HG02623 (cell line): ENCODE data around the gene RYR2.

Experiments used
- ATAC-seq: cut with Tn5 transposase; IDR thresholded peaks from one replicate; pipeline ENCODE4 v1.9.1; 2021; ENCODE audit warnings: moderate library complexity; ENCODE audit not compliant: unreplicated experiment

Gene RYR2

DNA sequence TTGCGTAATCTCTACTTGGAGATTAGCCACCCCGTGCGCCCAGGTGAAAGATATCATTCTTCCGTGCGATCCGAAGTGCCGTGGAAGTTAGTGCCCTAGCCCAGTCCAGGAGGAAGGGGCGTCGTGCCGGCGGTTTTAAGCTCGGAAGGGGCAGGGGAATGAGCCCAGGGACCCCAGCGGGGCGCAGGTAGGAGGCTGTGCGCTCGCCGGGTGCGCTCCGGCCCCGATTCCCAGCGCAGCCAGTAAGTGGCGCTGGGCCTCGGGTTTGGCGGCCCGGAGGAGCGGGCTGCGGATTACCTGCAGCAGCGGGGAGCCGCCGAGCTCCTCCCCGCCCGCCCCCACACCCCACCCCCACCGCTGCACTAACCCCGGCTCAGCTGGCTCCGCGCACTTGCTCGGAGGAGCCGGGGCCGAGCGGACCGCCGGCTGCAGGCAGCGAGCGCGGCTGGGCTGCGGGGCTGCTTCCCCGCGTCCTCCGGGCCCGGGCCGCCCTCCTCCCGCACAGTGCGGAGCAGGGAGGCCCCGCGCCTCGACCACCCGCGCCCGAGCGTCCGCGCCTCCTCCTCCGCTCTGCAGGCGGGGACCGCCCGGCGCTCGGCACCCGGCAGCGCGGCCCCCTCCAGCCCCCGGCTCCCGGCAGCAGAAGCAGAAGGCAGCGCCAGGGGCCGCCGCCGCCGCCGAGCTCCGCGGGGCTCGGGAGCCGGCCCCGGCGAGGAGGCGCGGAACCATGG, at the start of gene RYR2:
Gene RYR2 (plus strand): TSS at position 390 of the 731 bp plus-strand sequence. CDS start 338 bp downstream, at position 728.
- ATAC-seq = no peak

DNA sequence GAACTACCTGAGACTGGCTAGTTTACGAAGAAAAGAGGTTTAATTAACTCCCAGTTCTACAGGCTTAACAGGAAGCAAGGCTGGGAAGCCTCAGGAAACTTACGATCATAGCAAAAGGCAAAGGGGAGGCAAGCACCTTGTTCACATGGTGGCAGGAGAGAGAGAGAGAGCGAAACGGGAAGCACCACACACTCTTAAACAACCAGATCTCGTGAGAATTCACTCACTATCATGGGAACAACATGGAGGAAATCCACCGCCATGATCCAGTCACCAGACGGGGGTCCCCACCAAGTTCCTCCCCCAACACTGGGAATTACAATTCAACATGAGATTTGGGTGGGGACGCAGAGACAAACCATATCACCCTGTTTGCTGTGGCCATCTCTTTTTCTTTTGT, 49.5 kb upstream of the RYR2 start:
- no peak for ATAC-seq

DNA sequence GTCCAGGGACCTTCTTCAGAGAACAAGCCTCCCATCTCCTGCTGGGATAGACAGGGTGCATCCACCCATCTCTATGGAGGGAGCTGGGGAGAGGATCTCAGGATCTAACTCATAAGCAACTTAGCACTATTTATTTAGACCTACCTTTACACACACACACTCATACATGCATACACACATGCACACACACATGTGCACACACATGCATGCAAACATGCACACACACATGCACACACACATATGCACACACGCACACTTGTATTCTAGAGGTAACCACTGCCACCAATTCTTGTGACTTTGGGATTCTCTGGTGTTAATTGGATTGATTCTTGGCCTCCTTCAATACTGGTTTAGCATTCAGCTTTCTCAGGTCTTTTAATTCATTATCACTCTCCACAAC, 47.5 kb upstream of the RYR2 start:
- ATAC-seq = no peak

DNA sequence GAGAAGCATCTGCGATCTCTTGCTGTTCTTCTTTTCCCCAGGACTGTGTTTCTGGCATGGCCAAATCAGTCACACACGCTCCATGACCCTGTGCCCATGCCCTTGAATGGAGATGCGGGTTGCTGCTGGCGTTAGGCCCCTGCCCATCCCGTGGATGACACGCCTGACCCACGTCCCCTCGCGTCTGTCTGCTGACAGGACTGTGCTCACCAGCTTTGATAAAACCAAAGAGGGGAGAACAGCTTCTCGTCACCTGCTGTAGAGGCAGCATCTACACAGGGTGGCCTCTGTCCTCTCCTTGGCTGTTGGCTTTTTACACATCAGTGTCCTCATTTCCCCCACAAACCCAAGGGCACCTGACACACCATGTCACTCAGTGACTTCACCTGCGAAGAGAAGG, 44.6 kb upstream of the RYR2 start:
- ATAC-seq = no peak

DNA sequence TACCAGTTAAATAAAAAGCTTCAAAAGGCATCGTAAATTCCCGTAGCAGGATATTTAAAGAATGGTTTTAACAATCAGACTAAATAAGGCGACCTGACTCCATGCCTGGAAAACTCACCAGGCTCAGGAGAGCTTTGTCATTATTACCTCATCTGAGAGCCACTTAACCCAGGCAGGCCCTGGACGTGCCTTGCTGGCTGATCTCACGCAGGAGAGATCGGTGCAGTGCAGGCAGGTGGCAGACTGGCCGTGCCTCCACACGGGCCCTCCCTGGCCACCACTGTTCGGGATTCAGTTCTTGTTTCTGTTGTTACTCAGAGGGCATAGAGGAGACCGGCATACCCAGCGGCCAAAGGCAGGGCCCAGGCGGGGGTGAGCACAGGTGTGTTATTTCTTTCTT, 44.1 kb upstream of the RYR2 start:
- ATAC-seq = no peak

DNA sequence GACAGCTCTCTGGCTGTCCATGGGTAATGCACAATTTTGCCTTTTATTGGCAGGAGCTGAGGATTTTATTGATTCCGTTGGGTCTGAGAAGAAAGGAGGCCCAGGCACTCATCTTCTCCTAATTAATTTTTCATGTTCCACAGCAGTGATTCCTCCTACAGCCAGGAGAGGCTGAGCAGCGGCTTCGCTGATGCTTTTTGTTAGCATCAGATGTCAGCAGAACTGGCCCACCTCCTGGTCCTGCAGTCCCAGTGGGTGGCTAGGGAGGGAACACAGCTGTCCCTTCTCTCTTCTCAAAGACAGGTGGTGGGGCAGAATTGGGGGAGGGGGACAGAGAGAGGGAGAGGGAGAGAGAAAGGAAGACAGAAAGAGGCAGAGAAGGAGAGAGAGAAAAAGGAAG, 43.4 kb upstream of the RYR2 start:
- no peak for ATAC-seq

DNA sequence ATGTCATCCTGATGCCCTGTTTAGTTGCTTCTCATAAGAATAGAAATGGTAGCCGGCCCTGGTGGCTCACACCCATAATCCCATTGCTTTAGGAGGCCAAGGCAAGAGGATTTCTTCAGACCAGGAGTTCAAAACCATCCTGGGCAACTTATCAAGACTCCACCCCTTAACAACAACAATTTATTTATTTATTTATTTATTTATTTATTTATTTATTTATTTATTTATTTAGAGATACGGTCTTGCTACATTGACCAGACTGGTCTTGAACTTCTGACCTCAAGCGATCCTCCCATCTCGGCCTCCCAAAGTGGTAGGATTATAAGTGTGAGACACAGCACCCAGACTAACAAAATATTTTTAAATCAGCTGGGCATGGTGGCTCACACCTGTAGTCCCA, 41.8 kb upstream of the RYR2 start:
- ATAC-seq = no peak

DNA sequence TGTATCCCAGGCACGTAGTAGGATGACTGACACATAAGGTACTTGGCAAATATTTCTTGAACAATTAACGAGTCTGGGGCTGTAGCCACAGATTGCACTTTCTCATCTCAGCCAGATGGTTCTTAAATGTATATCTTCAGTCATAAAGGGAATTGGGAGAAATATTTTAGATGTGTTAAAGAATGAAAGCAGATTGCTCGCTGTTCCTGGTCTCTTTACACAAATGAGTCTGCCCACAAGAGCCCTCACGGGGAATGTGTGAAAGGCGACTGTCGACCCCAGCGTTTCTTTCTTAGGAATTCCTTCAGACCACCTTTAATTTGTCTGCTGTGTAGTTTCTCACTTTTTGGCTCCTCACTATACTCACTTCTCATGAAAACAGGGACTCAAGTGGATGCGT, 38.5 kb upstream of the RYR2 start:
- no peak for ATAC-seq

DNA sequence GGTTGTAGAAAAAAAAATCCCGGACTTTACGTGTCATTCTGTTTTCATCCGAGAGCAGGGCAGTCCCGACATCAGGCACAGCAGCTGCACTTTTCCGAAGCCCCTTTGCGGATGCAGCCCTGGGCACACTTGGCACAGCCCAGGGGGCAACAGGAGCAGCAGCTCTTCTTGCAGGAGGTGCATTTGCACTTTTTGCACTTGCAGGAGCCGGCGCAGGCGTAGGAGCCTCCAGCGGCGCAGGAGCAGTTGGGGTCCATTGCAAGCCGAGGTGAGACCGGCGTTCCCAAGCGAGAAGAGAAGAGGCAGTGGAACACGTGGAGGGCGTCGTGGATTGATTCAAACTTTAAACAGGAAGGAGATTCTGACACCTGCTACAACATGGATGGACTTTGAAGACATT, 37.9 kb upstream of the RYR2 start, which contains the start of gene MT1HL1:
Gene MT1HL1 (minus strand): TSS at position 326 of the 400 bp plus-strand sequence. CDS start 69 bp downstream, at position 257.
- ATAC-seq = no peak

DNA sequence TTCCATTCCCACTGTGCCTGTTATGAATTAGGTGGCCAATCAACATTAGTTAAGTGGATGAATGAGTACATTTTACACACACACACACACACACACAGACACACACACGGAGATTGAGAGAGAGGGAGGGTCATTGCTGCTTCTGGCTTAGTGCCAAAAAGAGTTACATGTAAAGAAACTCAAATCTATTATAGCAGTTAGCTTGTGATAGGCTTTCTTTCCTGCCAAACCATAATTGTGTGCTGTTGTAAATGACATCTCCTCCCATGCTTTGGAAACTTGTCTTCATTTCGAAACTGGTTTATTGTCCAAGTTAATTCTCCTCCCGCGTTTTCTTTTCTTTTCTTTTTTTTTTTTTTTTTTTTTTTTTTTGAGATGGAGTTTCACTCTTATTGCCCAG, 36.3 kb upstream of the RYR2 start:
- ATAC-seq = no peak

DNA sequence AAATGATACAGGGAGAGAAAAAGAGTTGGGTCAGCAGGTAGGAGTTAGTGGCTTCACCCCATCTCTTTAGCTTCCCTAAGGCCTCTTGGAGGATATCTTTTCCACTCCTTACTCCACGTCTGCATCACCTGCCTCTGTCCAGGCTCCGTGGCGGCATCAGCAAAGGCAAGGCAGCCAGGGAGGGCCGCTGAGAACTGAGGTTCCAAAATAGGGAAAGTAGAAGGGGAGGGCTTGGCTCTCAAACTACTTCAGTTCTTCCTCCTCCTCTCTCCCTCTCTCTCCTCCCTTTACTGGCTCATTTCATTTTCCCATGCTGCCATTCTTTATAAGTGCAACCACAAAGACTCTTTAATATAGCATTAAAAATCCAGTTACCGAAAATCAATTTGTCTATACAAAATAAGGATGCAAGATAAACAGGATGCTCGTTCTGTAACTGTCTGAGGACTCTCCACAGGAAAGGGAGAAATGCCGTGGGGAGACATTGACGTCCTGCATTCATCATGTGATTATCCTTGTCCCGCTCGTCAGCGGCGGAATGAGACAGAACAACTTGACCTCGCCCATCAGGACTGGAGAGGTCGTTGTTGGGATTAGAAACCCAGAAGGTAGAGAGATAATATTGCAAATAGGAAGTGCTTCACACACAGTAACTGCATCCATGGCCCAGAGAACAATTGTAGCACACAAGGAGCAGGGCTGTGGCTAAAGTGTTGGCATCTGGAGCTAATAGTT, 34.7 kb upstream of the RYR2 start:
- ATAC-seq = no peak

DNA sequence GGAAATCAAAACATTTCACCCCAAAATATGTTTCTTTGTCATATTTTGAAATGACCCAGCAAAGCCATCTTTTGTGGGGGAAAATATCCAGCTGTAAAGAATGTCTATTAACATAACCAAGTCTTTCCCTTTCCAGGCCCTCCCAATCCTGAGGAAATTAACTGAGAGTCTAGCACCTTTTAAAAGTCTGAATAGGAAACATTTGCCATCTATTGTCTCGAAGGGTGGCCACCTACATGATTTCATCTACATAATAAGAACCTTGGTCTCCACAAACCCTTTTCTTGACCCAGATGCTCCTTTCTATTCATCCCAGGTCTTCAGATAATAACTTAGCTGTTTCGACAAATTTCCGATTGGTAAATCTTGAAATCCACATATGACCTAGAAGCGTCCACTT, 32.4 kb upstream of the RYR2 start:
- no peak for ATAC-seq

DNA sequence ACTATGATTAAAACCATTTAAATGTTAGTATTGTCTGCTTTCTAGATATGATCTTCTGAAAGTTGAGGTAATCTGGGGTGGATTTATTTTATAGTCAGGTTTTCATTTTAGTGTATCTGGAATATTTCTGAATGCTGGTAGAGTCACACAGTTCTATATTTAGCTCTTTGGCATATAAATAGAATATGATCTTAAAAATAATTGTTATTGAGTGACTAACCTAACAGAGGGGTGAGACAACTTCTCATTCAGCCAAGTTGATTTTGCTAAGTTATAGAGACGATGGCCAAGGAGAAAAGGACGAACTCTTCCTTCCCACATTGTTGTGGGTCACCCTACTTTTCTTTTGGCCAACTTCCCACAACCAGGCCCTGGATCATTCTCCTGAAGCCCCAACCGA, 30.6 kb upstream of the RYR2 start:
- ATAC-seq = no peak

DNA sequence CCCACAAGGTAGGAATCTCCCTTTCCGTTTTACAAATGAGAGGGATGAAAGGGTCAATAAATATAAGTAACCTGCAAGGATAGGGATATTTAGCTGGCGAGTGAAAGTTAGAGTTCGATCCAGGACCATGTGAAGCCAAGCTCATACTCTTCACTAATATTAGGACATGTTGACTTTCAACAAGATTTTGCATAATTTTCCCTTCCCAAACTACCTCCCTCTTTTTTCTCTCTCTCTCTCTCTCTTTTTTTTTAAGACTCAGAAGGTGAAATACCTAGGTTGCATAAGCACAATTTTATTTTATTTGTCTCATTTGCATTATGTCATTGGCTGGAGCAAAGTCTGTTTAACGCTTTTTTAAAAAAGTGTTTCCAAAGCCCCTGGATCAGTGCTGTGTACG, 29.6 kb upstream of the RYR2 start:
- no peak for ATAC-seq

DNA sequence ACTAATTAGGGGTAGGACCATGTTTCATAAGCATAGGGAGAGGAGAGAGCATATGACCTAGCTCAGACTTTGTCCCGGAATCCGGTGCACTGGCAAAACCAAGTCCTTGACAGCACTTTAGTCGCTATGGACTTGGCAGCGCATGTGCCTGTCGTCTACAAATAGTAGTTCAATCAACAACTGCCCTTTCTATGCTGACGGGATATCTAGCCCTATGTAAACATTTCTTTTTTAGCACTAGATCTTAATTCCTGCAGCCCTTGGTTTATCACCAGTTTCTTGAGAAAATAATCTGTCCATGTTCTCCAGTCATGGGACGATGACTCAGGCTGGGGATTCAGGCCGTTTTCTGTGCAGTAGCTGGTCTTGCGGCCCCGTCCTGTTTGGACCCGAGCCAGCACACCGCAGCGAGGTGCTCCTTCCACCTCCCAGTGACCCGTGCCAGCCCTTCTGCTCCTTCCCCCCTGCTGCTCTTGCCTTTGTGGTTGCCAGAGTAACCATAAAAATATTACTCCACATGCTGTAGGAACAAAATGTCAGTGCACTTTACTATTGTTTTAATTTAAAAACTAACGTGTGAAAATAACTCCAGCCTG, 29.1 kb upstream of the RYR2 start:
- ATAC-seq = no peak

DNA sequence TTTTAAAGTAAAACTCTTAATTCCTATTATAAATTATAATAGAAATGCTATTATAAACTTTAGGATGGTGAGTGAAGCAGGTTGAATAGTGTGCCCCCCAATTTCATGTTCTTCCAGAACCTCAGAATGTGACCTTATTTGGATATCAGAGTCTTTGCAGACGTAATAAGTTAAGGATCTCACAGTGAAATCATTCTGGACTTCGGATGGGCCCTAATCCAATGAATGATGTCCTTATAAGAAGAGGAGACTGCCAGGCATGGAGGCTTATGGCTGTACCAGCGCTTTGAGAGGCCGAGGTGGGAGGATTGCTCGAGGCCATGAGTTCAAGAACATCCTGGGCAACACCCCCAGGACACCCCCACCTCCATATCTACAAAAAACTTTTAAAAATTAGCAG, 28.4 kb upstream of the RYR2 start:
- no peak for ATAC-seq

DNA sequence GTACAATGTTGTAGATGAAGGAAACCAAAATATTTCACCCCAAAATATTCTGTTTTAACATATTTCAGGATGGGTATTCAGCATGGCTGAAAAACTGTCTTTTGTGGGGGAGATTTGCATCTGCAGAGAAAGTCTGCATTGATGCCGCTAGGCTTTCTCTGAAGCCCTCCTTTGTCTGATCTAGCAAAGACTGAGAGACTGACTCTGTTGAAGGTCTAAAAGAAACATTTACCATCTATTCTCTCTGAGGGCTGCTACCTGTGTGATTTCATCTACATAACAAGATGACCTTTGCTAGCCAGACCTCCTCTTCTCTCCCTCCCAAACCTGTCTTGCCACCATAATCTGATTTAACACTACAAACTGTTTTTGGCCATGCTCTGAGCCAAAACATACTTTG, 25.4 kb upstream of the RYR2 start:
- ATAC-seq = no peak

DNA sequence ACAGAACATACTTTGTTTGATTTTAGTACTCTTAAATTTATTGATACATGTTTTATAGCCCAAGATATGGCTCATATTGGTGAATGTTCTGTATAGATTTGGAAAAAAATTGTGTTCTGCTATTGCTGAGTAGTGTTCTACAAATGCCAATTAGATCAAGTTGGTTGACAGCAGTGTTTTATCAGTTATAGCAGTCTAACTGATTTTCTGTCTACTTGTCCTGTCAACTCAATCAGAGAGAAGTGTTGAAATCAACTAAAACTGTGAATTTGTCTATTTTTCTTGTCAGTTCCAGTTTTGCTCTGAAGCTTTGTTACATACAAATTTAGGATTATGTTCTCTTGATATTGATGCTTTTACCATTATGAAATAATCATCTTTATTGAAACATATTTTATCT, 23.1 kb upstream of the RYR2 start:
- ATAC-seq = no peak

DNA sequence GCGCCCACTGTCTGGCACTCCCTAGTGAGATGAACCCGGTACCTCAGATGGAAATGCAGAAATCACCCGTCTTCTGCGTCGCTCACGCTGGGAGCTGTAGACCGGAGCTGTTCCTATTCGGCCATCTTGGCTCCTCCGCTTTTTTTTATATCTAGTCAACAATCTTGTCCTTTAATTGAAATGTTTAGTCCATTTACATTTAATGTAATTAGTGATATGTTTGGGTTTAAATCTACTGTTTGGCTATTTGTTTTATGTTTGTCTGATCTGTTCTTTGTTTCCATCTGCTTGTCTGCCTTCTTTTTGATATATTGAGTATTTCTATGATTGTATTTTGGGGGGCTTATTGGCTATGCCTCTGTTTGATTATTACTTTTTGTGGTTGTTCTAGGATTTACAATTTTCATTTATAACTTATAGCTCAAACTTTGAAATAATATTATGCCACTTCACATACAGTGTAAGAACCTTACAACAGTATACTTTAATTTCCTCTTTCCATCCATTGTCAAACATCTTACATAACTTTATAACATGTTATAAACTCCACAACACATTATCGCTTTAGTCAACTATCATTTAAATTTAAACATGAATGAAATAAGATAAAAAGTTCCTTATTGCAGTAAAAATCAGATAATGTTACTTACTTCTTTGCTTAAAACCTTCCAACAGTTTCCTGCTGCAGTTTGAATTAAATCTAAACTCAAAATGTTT, 16.5 kb upstream of the RYR2 start:
- no peak for ATAC-seq

DNA sequence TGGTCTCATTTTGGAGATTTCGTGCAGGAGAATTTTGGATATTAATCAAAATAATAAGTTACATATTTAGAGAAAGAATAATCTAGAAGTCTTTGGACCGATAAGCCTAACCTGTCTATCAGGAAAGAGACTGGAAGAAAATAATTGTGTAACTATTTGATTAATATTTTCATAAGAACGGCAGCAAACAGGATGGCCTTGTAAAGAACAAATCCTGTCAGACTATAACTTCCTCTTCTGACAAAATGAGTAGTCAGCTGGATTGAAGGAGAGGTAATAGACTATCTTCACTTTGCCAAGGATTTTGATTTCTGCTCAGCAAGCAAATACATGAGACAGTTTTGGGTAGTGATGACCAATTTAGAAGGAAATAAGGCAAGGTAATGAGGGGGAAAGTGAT, 12.7 kb upstream of the RYR2 start:
- no peak for ATAC-seq

DNA sequence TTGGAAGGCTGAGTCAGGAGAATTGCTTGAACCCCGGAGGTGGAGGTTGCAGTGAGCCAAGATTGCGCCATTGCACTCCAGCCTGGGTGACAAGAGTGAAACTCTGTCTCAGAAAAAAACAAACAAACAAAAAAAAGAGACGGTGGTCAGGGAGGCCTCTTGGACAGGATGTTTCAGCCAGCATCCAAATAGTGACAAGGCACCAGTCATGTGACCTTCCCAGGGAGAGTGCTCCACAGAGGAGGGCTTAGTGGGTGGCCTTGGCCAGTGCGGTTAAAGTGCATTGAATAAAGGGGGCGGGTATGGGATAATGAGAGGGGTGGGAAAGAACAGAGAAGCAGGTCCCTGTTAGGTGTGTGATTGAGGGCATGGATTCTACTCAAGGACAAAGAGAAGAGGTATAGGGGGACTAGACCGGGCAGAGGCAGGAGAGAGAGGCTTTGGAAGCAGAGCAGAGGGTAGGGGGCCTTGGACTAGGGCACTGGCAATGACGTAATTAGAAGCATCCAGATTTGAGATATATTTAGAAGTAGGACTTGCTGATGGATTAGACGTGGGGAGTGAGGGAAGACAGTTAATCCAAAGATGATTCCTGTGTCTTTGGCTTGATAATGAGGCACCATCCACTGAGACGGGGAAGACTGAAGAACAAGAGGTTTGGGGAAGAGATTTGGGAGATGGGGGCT, 12.0 kb upstream of the RYR2 start:
- ATAC-seq = no peak
